B cell (primary cell): Measurements from ENCODE around the gene KCNMB3. TPM values are rescaled to one million over a fixed set of nuclear protein-coding genes. Genes with fewer than 3 reads are reported as not detected.

Experiments
- ATAC-seq: fragments of 200-7000 bp; cut with Tn5 transposase; one replicate; pipeline ENCODE4 v1.10.0; 2021; ENCODE audit warnings: low read depth, mild to moderate bottlenecking, moderate number of reproducible peaks, moderate library complexity
- CTCF ChIA-PET: fragments of 350-600 bp; sonication (Branson Sonifier 250); formaldehyde crosslinking; loops from one replicate; lab custom pipeline; 2021; ENCODE audit warnings: antibody characterized with exemption, inconsistent platforms; lab: Charles Lee
- POLR2A ChIA-PET: fragments of 350-600 bp; sonication (Branson Sonifier 250); formaldehyde crosslinking; loops from one replicate; lab custom pipeline; 2021; ENCODE audit warnings: antibody characterized with exemption; lab: Charles Lee
- DNase-seq: peaks from one replicate; pipeline ENCODE4 v3.0.0; 2013
- H2AFZ ChIP-seq: 2 replicates; pipeline ENCODE4 v1.6.1; 2012; ENCODE audit warnings: mild to moderate bottlenecking, low read depth, low read length; ENCODE audit not compliant: insufficient read depth, poor library complexity, severe bottlenecking
- H3K27ac ChIP-seq, 2 donors: 1 replicate in 1 of 2; 2 replicates in 1 of 2; pipeline ENCODE4 v1.5.1; 2012 to 2013; ENCODE audit warnings: low read length in 2 of 2, mild to moderate bottlenecking in 2 of 2, moderate library complexity in 1 of 2
- H3K27me3 ChIP-seq, 4 experiments: fragments of 200-600 bp in 1 of 4; sonication (generic) in 1 of 4; replicated peaks in 1 of 4; 1 replicate in 2 of 4; 2 replicates in 2 of 4; pipeline versions ENCODE4 v1.6.1 to v1.7.0; 2013 to 2016; ENCODE audit warnings: low read length in 3 of 4, mild to moderate bottlenecking in 2 of 4, mixed read lengths in 1 of 4, moderate library complexity in 1 of 4; ENCODE audit not compliant: insufficient read depth in 4 of 4, control insufficient read depth in 3 of 4; ENCODE audit errors: control extremely low read depth in 1 of 4
- H3K36me3 ChIP-seq, 2 experiments: replicated peaks in 1 of 2; 1 replicate in 1 of 2; 2 replicates in 1 of 2; pipeline versions ENCODE4 v1.6.1 to v1.7.1; 2013; ENCODE audit warnings: low read length in 1 of 2; ENCODE audit not compliant: insufficient read depth in 2 of 2, control insufficient read depth in 1 of 2; ENCODE audit errors: control extremely low read depth in 1 of 2, extremely low read depth in 1 of 2
- H3K4me1 ChIP-seq, 2 donors: fragments of 200-600 bp in 1 of 2; sonication (generic) in 1 of 2; 1 replicate in 1 of 2; 2 replicates in 1 of 2; pipeline versions ENCODE4 v1.5.1 to v1.6.1; 2013 to 2017; ENCODE audit warnings: low read length in 2 of 2; ENCODE audit not compliant: control insufficient read depth in 2 of 2, insufficient read depth in 2 of 2
- H3K4me2 ChIP-seq: replicated peaks from 2 replicates; pipeline ENCODE3; 2012; ENCODE audit warnings: mild to moderate bottlenecking, low read depth, low read length; ENCODE audit not compliant: poor library complexity, severe bottlenecking
- H3K4me3 ChIP-seq, 5 experiments: fragments of 200-600 bp in 1 of 5; sonication (generic) in 1 of 5; 1 replicate in 3 of 5; 2 replicates in 2 of 5; pipeline versions ENCODE4 v1.5.1 to v1.7.0; 2011 to 2016; ENCODE audit warnings: low read length in 4 of 5, mild to moderate bottlenecking in 4 of 5, low read depth in 2 of 5, control low read depth in 1 of 5, moderate library complexity in 1 of 5; ENCODE audit not compliant: insufficient read depth in 1 of 5; ENCODE audit errors: control extremely low read depth in 1 of 5, extremely low read depth in 1 of 5
- H3K79me2 ChIP-seq: fragments of 200-600 bp; sonication (generic); one replicate; pipeline ENCODE4 v1.6.0; 2016; ENCODE audit warnings: low read length; ENCODE audit not compliant: control insufficient read depth, insufficient read depth
- H3K9ac ChIP-seq: fragments of 200-600 bp; sonication (generic); 2 replicates; pipeline ENCODE4 v1.6.1; 2017; ENCODE audit warnings: mild to moderate bottlenecking, low read length, moderate library complexity
- H3K9me3 ChIP-seq, 3 donors: one replicate each; pipeline versions ENCODE4 v1.6.1 to v1.7.1; 2013; ENCODE audit warnings: low read length in 2 of 3; ENCODE audit not compliant: control insufficient read depth in 2 of 3, insufficient read depth in 1 of 3; ENCODE audit errors: control extremely low read depth in 1 of 3
- H4K20me1 ChIP-seq: 2 replicates; pipeline ENCODE4 v1.6.0; 2012; ENCODE audit warnings: mild to moderate bottlenecking, low read length; ENCODE audit not compliant: insufficient read depth, control insufficient read depth, poor library complexity, severe bottlenecking
- H3K27ac Mint-ChIP-seq: one replicate; pipeline ENCODE4 v1.8.0; 2021; ENCODE audit warnings: mixed read lengths
- H3K27me3 Mint-ChIP-seq: one replicate; pipeline ENCODE4 v1.8.0; 2021; ENCODE audit warnings: mixed read lengths
- H3K4me1 Mint-ChIP-seq: one replicate; pipeline ENCODE4 v1.8.0; 2021; ENCODE audit warnings: mixed read lengths
- H3K4me3 Mint-ChIP-seq: one replicate; pipeline ENCODE4 v1.8.0; 2021; ENCODE audit warnings: mixed read lengths
- H3K9me3 Mint-ChIP-seq: one replicate; pipeline ENCODE4 v1.8.0; 2022; ENCODE audit warnings: mixed read lengths; ENCODE audit not compliant: insufficient read depth
- EZH2 ChIP-seq: IDR thresholded peaks from 2 replicates; pipeline ENCODE4 v1.6.1; 2012; ENCODE audit warnings: borderline replicate concordance, low read depth, mild to moderate bottlenecking, moderate library complexity, low read length; ENCODE audit not compliant: insufficient read depth, poor library complexity, severe bottlenecking
- WGBS: methylation state at CpG from one replicate; pipeline ENCODE4 v1.1.5; 2013; ENCODE audit warnings: missing lambda C conversion rate; ENCODE audit not compliant: insufficient coverage; 5-methylcytosine and 5-hydroxymethylcytosine counted together
- intact Hi-C: fragments of 100-400 bp; cut with micrococcal nuclease; formaldehyde crosslinking; loops from one replicate; pipeline ENCODE4 v1.10.0; 2022
- polyA plus RNA-seq: library from polyadenylated mRNA; depleted of rRNA; stranded (reverse); fragments of >200 nt; gene quantifications from 2 replicates; pipeline ENCODE4 v1.2.3, GENCODE V29; 2012
- total RNA-seq, 2 donors: library from RNA; stranded (reverse); fragments of 120-200 nt in 1 of 2; gene quantifications; 1 replicate in 1 of 2; 2 replicates in 1 of 2; pipeline versions ENCODE4 v1.2.3 to v1.2.4, GENCODE V29; 2013 to 2022
- TF ChIP-seq, protein P1 (sequence below): fragments of 200-600 bp; IDR thresholded peaks from one replicate; pipeline ENCODE4 v1.8.0; 2022; ENCODE audit warnings: antibody characterized with exemption, mild to moderate bottlenecking

The KCNMB3 gene
- total and polyA plus RNA-seq, 2 donors (not counting 1 experiment from before 2014, with no cell fraction given), result 3.5 to 5.7 TPM

DNA sequence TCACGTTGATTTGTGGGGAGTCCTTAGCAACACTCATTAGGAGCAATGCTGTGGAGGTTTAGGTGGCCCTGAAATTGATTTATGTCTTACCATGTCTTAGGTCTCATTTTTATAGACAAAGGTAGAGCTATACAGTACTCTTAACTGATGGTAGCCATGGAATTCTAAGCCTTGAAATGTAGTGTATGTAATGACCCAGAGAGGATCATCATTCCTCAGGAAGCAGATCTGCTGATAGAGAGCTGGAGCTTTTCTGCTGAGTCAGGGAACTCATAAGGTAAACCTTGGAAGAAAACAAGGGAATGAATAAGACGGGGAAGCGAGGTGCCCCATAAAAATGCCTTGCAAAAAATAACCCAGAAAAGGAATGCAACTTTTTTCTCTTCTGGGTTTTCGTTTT lies 37.9 kb upstream of the KCNMB3 start:
- Histone ChIP-seq H3K27ac (no peak overlapping the region), H3K9me3 (no peaks in the 10 kb centered on the region), H3K4me2 (no peak overlapping the region), H3K36me3 (no peaks in the 10 kb centered on the region), H3K9ac (no peak overlapping the region), H3K79me2 (no peaks in the 10 kb centered on the region), H3K4me3 (no peak overlapping the region), H3K27me3 (no peaks in the 10 kb centered on the region), H3K4me1 (no peaks in the 10 kb centered on the region), H2AFZ (no peak overlapping the region), H4K20me1 (no peaks in the 10 kb centered on the region)
- ATAC-seq, result no peak
- 100% methylated on average over 1 of the region's 4 CpGs for WGBS
- intact Hi-C loops, result no loop called here
- H3K27ac Mint-ChIP-seq, result no peak overlapping the region
- no peak overlapping the region for H3K4me3 Mint-ChIP-seq
- ChIA-PET POLR2A (no interaction called here), CTCF (interaction anchor here (2.3 kb wide), 1 partner anchor 27 kb away, joined by 8 read pairs; no protein-coding TSS in a partner anchor)
- DNase-seq, result no peak
- no peak for TF ChIP-seq EZH2
- TF ChIP-seq, protein P1, sequence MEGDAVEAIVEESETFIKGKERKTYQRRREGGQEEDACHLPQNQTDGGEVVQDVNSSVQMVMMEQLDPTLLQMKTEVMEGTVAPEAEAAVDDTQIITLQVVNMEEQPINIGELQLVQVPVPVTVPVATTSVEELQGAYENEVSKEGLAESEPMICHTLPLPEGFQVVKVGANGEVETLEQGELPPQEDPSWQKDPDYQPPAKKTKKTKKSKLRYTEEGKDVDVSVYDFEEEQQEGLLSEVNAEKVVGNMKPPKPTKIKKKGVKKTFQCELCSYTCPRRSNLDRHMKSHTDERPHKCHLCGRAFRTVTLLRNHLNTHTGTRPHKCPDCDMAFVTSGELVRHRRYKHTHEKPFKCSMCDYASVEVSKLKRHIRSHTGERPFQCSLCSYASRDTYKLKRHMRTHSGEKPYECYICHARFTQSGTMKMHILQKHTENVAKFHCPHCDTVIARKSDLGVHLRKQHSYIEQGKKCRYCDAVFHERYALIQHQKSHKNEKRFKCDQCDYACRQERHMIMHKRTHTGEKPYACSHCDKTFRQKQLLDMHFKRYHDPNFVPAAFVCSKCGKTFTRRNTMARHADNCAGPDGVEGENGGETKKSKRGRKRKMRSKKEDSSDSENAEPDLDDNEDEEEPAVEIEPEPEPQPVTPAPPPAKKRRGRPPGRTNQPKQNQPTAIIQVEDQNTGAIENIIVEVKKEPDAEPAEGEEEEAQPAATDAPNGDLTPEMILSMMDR, result no peak
- H3K9me3 Mint-ChIP-seq, result no peaks in the 10 kb centered on the region
- peaks cover 11% of the 10 kb centered on the region for H3K27me3 Mint-ChIP-seq
- no peaks in the 10 kb centered on the region for H3K4me1 Mint-ChIP-seq

DNA sequence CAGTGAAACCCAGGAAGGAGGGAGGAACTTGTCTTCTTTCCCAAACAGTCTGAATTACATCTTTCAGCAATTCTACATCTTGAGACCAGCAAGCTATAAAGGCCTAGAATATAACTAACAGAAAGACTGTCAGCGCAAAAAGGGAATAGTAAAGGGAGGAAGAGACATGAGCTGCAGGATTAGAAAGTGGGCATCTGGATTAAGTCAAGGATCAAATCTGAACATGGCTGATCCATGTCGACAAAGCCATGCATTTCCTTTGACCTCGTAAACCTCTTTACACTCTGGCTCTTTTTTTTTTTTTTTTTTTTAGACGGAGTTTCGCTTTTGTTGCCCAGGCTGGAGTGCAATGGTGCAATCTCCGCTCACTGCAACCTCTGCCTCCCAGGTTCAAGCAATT lies 35.4 kb upstream of the KCNMB3 start:
- no peak for TF ChIP-seq EZH2
- TF ChIP-seq, protein P1, result no peak
- Histone ChIP-seq H3K4me3 (no peak overlapping the region), H3K9ac (no peak overlapping the region), H3K4me1 (no peaks in the 10 kb centered on the region), H4K20me1 (no peaks in the 10 kb centered on the region), H3K4me2 (no peak overlapping the region), H3K9me3 (no peaks in the 10 kb centered on the region), H3K27ac (no peak overlapping the region), H3K27me3 (no peaks in the 10 kb centered on the region), H2AFZ (no peak overlapping the region), H3K79me2 (no peaks in the 10 kb centered on the region), H3K36me3 (no peaks in the 10 kb centered on the region)
- Mint-ChIP-seq H3K4me1 (no peaks in the 10 kb centered on the region), H3K4me3 (no peak overlapping the region), H3K27me3 (peaks cover 7% of the 10 kb centered on the region), H3K9me3 (no peaks in the 10 kb centered on the region), H3K27ac (no peak overlapping the region)
- ChIA-PET POLR2A (no interaction called here), CTCF (interaction anchor here (0.7 to 1.3 kb wide), 2 partner anchors 29 to 1990 kb away, joined by 3 read pairs; no protein-coding TSS in a partner anchor)
- ATAC-seq (no peak), DNase-seq (no peak)
- intact Hi-C loops, result no loop called here
- WGBS, result 100% methylated on average over 2 of the region's 6 CpGs
